C4-2B (cell line): ENCODE measurements around the gene PGLYRP3.

Experiments used
- H3K27ac ChIP-seq: fragments of 450-650 bp; 2 replicates; pipeline ENCODE4 v1.5.1; 2017
- ZFX ChIP-seq: fragments of 450-650 bp; IDR thresholded peaks from 2 replicates; pipeline ENCODE4 v1.6.1; 2017
- TF ChIP-seq, protein P1 (sequence below): fragments of 450-650 bp; conservative IDR thresholded peaks from 2 replicates; pipeline ENCODE4 v1.5.1; 2017; ENCODE audit warnings: mild to moderate bottlenecking

PGLYRP3 gene

DNA sequence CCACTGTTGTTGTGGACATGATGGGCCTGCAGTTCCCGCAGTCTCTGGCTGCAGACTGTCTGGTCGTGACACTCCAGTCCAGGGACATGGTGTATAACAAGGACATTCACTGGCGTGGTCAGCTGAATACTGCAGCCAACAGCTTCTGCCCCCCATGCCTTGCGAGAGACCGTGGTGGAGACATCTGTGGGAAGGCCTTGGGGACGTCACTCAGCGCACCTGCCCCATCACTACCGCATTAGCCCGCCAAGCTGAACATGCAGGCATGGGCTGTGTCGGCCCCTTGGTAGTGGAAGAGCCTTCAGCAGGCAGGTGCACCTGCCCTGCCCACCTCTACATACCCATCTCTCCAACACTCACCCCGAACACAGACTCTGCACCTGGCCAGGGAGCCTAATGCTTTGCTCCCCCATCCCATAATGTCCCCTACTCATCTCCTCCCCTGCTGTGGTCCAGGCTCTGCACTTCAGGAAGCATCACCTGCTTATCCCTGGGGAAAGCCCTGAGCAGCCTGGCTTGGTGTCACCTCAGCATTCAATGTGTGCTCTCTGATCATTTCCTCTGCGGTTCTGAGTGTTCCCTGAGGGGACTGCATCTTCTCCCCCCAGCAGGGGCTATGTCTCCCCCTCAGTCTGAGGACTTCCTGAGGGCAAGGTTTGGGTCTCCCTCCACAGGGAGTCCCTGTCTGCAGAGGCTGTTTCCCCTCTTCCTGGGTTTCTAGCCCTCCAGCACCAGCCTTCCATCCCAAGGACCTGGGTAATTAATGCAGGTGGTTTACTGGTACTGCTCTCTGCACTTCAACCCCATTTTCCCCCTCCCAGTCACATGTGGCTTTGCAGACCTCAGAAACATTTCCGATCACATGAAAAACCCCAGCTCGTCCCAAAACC is 32.7 kb upstream of the PGLYRP3 start:
- no peak for TF ChIP-seq ZFX
- TF ChIP-seq, protein P1, sequence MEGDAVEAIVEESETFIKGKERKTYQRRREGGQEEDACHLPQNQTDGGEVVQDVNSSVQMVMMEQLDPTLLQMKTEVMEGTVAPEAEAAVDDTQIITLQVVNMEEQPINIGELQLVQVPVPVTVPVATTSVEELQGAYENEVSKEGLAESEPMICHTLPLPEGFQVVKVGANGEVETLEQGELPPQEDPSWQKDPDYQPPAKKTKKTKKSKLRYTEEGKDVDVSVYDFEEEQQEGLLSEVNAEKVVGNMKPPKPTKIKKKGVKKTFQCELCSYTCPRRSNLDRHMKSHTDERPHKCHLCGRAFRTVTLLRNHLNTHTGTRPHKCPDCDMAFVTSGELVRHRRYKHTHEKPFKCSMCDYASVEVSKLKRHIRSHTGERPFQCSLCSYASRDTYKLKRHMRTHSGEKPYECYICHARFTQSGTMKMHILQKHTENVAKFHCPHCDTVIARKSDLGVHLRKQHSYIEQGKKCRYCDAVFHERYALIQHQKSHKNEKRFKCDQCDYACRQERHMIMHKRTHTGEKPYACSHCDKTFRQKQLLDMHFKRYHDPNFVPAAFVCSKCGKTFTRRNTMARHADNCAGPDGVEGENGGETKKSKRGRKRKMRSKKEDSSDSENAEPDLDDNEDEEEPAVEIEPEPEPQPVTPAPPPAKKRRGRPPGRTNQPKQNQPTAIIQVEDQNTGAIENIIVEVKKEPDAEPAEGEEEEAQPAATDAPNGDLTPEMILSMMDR, result no peak
- H3K27ac ChIP-seq, result no peak overlapping the region

DNA sequence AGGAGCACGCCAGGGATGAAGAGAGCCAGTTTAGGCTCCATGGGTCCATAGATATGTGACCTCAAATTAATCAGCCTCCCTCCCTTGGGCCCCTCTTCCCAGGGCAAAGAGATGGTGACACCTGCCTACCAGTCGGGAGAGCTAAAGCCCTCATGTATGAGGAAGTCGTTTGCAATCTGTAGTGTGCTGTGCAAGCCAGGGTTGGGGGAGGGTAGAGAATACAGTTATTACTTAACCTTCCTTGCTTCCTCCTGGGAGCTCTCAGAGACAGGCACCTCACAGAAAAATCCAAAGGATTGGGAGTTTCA is 31.9 kb upstream of the PGLYRP3 start:
- no peak for TF ChIP-seq ZFX
- TF ChIP-seq, protein P1, result no peak
- H3K27ac ChIP-seq, result no peak overlapping the region

DNA sequence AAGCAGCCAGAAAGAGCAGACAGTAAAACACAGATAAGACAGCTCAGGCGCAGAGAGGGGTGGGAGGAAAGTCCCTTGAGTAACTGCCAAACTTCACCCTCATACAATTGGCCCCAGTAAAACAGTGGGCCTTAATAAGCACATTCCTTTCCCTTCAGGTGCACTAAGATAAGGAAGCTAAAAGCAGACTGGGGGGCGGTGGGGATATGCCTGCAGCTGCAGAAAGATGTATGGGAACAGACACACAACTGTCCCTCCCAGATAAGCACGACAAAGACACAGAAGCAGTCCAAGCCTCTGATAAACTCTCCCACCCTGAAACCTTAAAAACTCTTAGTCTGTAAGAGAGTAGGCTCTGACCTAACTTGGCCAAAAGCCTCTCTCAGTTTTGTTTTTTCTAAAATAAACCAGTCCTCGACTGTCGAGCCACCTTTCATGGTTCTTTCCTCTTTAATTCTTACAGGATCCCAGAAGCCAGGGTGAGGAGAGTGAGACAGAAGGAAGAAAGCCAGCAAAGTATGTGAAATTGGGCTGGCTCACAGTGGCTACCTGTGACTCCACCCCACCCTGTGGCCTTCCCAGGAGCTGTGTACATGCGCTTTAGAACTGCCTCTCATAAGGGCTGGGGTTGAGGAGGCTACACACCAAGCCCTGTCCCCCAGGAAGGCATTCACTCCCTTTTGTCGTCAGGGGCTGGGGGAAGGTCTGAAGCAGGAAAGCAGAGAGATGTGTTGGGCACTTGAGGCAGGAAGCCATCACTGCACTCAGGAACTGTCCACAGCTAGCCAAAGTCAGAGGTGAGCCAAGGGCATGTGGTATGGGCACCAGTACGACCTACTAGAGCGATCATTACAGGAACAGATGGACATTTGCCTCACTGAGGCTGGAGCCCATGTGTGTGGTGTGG is 31.3 kb upstream of the PGLYRP3 start:
- H3K27ac ChIP-seq, result no peak overlapping the region
- TF ChIP-seq, protein P1, result no peak
- TF ChIP-seq ZFX, result no peak

DNA sequence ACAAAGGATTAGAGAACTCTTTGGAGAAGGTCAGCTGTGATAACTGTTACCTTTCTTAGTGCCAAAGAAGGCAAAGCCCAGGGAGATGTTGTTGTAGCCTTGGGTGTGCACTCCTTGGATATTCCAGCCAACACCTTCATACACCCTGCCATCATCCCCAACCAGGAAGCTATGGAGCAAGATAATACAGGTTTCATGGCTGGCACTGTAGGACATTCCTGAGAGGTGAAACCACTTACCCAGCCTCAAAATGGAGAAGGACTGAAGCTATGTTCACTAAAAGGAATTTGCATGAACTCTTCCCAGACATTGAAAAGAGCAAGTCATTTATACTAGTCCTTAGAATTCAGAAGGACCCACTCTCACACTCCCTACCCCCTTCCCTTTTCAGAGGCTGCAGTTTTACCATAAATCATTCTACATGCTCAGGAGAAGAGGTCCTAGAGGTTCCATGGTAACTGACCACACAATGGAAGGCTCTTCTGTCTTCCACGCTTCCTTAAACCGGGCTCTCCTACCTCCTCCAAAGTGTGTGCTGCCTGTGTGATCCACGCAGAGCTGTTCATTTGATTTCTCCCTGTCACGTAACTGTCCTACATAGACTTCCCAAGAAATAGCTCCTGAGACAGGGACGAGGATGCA is 30.4 kb upstream of the PGLYRP3 start:
- H3K27ac ChIP-seq, result no peak overlapping the region
- TF ChIP-seq ZFX, result no peak
- TF ChIP-seq, protein P1, result no peak

DNA sequence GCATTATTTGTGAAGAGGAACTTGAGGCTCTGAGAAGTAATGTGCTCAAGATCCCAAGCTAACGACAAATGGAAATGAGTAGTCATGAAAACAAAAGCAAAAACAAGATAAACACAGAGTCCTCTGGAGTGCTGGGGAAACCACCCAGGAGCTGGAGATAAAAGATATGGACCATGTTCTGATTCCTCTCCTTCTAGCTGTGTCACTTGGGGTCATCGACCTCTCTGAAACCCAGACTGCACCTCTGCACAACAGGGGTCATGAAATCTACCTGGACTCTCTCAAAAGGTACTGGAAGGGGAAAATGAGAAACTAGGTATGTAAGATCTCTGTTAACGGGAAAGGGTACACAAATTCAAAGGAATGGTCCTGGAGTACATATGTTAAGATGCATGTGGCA is 29.4 kb upstream of the PGLYRP3 start:
- no peak for TF ChIP-seq ZFX
- TF ChIP-seq, protein P1, result no peak
- H3K27ac ChIP-seq, result no peak overlapping the region

DNA sequence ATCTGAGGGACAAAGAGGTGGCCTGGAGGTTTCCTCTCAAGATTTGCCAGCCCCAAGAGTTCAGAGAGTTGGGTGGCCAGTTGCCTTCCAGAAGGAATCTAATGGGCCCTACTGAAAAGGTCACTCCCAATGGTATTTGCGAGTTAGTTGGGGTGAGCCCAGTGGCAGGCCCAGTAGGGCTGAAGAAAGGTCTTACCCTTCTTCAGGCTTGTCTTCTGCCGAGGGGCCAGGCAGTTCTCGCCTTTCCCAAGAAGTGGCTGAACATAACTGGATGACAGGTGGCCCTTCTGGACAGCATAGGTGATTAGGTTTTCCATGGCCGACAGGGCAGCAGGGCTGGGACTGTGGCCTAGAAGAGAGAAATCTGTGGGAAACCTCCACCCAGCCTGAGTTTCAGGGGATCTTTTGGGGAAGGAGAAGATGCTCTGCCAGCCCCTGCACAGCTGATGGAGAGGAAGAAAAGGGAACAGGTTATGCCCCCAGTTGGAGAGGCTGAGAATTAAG is 28.7 kb upstream of the PGLYRP3 start:
- TF ChIP-seq, protein P1, result no peak
- no peak for TF ChIP-seq ZFX
- no peak overlapping the region for H3K27ac ChIP-seq
